Uterus (tissue), 2 donors: ENCODE measurements around the gene UVSSA.

Source experiments
- POLR2A ChIP-seq, 2 donors: fragments of 450-650 bp; IDR thresholded peaks; one replicate each; pipeline ENCODE4 v1.6.1; 2016; ENCODE audit warnings: antibody characterized with exemption in 2 of 2, mild to moderate bottlenecking in 1 of 2, moderate library complexity in 1 of 2
- TF ChIP-seq, protein P1 (sequence below), 4 experiments: fragments of 200-600 bp in 2 of 4; fragments of 450-650 bp in 2 of 4; sonication (generic) in 2 of 4; IDR thresholded peaks; one replicate each; pipeline ENCODE4 v1.5.1; 2016 to 2019; ENCODE audit warnings: antibody characterized with exemption in 4 of 4, mild to moderate bottlenecking in 2 of 4, moderate library complexity in 1 of 4

DNA sequence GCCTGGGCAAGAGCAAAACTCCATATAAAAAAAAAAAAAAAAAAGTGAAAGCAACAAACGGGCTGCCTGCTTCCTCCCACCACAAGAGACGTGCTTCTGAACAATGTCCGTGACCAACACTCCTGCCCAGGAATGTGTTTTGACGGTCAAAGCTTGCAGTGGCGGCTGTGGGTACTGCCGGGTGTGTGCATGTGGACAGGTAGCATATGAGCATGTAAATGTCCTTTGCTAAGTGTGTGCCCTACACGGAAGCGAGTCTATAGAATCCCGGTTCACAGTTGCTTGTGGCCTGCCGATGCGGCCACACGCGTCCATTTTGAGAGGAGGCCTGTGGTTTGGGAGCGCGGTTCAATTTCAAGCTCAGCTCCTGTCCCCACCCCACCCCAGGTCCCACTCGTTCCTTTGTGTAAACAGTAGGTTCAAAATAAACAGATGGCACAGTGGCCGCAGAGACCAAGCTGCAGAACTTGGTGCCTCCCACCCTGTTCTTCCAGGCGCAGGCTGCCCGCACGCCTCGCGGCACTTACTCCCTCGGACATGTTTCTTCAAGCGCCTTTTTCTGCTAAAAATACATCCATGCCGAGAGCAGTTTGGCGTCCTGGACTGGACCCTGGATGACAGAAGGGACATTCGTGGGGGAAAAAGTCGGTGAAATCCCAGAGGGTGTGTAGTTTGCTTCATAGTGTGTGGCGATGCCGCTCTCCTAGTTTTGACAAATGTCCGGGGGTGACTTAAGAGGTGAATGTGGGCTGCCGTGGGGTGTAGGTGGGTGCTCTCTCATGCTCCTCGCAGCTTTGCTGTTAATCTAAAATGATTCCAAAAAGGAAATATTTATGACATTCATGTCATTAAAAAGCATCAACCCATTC, 70.7 kb downstream of the UVSSA start:
- TF ChIP-seq POLR2A (IDR thresholded peaks at IDR 0.05): no peak
- TF ChIP-seq, protein P1, sequence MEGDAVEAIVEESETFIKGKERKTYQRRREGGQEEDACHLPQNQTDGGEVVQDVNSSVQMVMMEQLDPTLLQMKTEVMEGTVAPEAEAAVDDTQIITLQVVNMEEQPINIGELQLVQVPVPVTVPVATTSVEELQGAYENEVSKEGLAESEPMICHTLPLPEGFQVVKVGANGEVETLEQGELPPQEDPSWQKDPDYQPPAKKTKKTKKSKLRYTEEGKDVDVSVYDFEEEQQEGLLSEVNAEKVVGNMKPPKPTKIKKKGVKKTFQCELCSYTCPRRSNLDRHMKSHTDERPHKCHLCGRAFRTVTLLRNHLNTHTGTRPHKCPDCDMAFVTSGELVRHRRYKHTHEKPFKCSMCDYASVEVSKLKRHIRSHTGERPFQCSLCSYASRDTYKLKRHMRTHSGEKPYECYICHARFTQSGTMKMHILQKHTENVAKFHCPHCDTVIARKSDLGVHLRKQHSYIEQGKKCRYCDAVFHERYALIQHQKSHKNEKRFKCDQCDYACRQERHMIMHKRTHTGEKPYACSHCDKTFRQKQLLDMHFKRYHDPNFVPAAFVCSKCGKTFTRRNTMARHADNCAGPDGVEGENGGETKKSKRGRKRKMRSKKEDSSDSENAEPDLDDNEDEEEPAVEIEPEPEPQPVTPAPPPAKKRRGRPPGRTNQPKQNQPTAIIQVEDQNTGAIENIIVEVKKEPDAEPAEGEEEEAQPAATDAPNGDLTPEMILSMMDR (IDR thresholded peaks at IDR 0.05): no peak
